GM08714 (cell line): ENCODE data around the gene ZNF217.
"Not testable (repeated sequence)": the region's sequence is repeated elsewhere in the genome, so short reads cannot be mapped to it uniquely, and the experiment has no call there.

Source experiments
- H3K4me3 ChIP-seq: fragments of 200-500 bp; sonication (Bioruptor generic); 2 replicates; pipeline ENCODE4 v1.5.1; 2014; ENCODE audit warnings: mild to moderate bottlenecking, low read length, inconsistent platforms
- ZNF274 ChIP-seq: IDR thresholded peaks from 2 replicates; pipeline ENCODE4 v1.6.1; 2012; ENCODE audit warnings: mild to moderate bottlenecking, low read depth, low read length

The ZNF217 gene

GRCh38 chr20:53626584-53626983 lies 32.9 kb upstream of the ZNF217 start:
- TF ChIP-seq ZNF274: no peak
- H3K4me3 ChIP-seq: no peak overlapping the region

DNA sequence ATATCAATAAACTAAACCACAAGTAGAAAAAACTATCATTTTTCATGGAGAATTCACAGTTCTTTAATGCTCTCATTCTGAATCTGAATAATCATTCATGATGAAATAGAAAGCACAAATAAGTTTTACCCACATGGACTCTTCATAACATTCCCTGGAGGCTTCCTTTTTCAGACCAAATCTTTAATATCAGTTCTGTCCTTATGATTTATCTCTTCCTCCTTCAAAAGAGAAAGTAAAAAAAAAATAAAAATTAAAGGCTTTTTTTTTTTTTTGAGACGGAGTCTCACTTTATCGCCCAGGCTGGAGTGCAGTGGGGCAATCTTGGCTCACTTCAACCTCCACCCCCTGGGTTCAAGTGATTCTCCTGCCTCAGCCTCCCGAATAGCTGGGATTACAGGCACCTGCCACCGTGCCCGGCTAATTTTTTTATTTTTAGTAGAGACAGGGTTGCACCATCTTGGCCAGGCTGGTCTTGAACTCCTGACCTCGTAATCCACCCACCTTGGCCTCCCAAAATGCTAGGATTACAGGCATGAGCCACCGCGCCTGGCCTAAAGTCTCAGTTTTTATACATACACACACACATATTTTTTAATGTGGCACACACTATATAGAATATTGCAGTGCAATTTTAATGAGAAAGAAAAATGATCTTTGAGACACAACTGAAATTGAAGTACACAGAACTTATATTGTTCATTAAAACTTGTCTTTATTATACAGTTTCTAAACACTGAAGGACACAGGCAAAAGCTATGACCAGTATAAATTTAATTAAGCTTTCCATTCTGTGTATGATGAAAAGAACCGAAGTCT lies 31.9 kb upstream of the ZNF217 start:
- TF ChIP-seq ZNF274: no peak
- H3K4me3 ChIP-seq: no peak overlapping the region

GRCh38 chr20:53624927-53625250 lies 31.2 kb upstream of the ZNF217 start:
- H3K4me3 ChIP-seq: not testable (repeated sequence)

DNA sequence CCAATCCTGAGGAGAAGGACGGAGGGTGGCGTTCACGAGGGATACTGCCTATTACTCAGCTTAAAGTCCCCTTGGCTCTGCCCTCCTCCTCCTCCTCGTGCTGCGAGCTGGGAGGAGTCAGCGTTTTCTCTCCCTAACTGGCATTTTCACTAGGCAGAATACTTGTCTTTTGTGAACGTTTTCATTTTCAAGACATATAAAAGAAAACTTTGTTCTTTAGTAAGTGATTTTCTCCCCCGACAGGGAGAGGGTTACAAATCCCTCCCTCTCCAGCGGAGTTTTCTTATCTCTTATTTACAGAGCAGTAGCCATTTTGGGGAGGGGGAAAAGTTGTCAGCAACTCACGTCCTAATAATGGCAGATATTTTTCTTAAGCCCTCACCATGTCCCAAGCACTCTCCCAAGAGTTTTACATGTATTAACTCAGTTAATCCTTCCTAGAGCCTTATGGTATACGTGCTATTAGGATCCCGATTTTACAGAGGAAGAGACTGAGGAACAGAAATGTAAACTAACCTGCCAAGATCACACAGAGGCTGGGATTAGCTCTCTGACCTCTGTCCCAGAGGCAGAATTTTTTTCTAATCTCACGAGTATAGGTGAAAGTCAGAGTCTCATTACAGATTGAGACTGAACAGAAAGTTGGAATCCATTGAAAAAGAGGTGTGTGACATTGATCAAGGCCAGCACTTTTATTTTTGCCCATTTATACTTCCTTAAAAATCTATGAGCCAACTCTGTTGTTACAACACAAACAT lies 30.0 kb upstream of the ZNF217 start:
- no peak for TF ChIP-seq ZNF274
- H3K4me3 ChIP-seq: peak overlapping the region; percentile 47

GRCh38 chr20:53623134-53623453 lies 29.5 kb upstream of the ZNF217 start:
- TF ChIP-seq ZNF274: no peak
- H3K4me3 ChIP-seq: peak overlapping the region; percentile 47; the same call in 1 of the 2 replicates

DNA sequence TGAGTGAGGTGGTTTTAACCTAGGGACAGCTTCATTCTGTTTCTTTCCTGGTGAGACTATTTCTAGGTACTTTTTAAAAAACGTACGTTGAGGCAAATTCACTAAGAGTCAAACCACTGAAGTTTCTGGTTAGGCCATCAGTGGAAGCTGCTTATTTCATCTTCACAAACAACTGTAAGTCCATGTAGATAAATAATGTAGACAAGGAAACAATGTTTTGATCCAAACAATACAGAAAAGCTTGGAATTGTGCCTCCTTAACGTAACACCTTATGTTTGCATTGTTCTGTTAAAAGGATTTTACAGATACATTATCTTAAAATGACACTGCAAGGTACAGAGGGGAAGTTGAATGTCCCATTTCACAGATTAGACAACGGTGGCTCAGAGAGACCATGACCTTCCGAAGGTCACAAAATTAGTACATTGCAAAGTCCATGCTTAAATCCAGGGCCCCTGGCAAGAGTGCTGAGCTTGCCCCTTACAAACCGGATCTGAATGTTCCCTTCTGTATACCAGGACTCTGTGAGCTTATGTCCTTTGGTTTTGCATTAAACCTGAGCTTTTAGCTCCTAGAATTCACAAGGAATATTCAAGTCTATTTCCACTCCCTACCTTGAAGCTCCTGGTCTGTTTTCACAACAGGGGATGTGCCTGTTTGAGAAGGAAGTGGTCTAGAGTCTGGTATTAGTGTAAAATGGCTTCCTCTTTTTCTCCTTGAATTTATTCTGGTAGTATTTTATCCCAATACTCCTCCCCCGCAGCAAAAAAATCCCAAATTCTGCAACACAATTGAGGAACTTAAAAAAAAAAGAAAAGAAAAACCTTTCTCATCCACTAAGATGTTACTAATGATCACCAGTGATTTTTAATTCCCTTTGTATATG lies 28.9 kb upstream of the ZNF217 start:
- no peak for TF ChIP-seq ZNF274
- no peak overlapping the region for H3K4me3 ChIP-seq

DNA sequence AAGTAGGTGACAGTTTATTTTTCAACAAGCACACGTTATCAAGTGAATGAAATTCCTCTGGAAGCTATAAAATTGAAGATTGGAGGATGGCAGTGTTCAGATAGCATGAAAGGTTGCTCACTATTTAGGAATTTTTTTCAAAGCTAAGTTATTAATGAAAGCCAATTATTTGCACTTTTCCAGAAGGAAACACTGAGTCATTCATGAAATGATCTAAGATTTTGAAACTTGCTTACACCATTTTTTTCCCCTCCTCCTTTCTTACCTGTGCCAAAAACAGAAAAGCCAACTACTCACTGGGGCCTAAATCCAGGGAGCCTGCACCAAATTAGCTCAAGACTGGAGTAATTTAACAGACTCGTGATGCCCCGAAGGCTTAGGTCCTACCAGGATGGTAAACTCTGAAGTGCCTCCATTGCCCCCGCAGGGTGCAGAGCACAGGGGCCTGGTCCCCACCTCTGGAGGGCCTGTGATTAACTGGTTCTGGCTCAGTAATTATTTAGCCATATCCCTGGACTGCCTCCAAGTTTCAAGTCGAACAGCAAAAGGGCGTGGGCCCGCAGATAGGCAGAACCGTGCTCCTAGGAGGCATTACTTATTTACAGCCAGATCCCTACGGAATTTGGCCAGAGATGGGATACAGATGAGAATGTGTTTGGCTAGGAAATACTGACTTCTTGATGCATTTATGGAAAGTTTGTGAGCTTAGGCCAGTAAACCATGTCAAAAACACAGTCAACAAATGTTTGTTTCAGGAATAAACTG lies 28.0 kb upstream of the ZNF217 start:
- TF ChIP-seq ZNF274: no peak
- H3K4me3 ChIP-seq: no peak overlapping the region; the same call in 1 of the 2 replicates

- not testable (repeated sequence) for H3K4me3 ChIP-seq
Measured at GRCh38 chr20:53618490-53619000, 24.9 kb upstream of the ZNF217 start.

DNA sequence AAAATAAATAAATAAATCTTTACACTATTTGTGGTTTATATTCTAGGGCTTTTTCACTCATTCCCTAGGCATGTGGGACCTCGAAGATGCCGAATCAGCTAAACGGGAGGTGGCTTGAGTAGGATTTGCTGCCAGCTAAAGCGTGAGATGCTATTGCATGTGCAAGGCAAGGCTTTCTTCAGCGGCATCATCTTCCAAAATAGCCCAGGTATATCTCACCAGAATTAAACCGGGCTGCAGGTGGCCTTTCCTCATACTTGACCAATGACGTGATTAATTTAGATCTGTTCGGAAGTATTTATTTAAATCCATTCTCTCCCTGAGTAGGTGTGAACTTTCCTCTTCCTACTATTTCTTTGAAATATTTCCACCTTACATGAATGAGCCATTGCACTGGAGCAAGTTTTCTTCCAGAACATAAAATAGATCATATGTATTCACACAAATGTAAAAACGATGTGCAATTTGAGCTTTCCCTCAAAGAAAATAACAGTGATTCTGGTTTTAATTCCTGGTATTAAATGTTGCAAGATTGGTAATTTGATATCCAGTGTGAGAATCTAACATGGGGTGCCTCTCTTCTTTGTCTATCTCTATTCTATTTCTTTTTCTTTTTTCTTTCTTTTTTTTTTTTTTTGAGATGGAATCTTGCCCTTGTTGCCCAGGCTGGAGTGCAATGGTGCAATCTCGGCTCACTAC lies 24.3 kb upstream of the ZNF217 start:
- H3K4me3 ChIP-seq: no peak overlapping the region
- no peak for TF ChIP-seq ZNF274

- not testable (repeated sequence) for H3K4me3 ChIP-seq
Measured at GRCh38 chr20:53616489-53616888, 22.9 kb upstream of the ZNF217 start.

DNA sequence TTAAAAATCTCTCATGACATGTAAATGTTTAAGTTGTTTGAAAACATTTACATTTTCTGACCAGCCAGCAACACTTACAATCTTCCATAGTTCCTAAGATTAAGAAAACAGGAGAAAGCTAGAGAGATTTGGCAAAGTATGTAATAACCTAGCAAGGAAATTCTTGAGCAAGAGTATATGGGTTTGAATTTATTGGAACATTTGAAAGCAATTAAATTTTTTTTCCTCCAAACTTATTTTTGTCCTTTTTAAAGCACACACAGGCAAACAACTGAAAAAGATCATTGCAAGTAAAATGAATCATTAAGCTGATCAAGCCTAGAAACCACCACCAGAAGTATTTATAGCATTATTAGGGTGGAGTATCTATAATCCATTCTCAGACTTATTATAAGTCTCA lies 20.1 kb upstream of the ZNF217 start:
- TF ChIP-seq ZNF274: no peak
- H3K4me3 ChIP-seq: no peak overlapping the region

DNA sequence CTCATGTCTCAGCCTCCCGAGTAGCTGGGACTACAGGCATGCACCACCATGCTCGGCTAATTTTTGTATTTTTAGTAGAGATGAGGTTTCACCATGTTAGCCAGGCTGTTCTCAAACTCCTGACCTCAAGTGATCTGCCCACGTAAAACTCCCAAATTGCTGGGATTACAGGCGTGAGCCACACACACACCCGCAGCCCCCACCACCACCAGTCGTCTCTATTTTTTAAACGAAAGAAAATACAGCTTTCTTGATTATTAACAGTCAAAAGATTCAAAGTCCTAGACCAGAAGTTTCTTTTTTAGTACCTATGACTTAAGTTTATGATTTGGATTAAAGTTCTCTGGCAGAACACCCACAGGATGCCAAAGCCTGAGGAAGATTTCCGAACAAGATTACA lies 18.6 kb upstream of the ZNF217 start:
- not testable (repeated sequence) for H3K4me3 ChIP-seq

DNA sequence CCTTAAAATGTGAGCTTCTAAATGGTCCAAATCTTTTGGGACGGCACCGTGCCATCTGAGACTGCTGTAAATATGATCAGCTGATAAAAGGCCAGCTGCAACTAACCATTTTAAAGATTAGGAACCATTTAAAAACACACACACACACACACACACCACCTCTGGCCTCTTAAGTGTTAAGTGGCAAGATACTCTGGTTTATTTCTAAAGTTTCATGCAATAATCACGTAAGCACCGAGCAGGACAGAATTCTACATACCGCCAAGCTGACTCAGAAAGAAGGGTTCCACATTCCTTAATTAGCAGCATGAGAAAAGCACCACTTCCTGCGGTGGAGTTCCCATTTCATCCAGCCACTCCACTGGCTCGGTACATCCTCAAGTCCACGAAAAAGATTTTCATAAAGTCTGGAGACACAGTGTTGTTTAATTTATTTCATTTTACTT lies 17.8 kb upstream of the ZNF217 start:
- H3K4me3 ChIP-seq: peak overlapping the region; percentile 16; the same call in 1 of the 2 replicates
- no peak for TF ChIP-seq ZNF274
